ENCODE measurements around the gene MEMO1. TPM values are rescaled to one million over a fixed set of nuclear protein-coding genes. Genes with fewer than 3 reads are reported as not detected.

The MEMO1 gene
- total RNA-seq, 2 donors from 2014 or later: 25.3 to 27.2 TPM

GRCh38 chr2:31896293-31896692, 114.5 kb downstream of the MEMO1 start:
- DNase-seq (ENCODE audit: low spot score) (no peak), ATAC-seq (ENCODE audit: insufficient number of reproducible peaks, low FRiP score, low read depth) (no peak)
- H3K4me1 ChIP-seq (ENCODE audit: control insufficient read depth in 1 of 2, low read depth in 2 of 2): no peaks in the 10 kb centered on the region
- H3K27ac ChIP-seq: no peak overlapping the region
- TF ChIP-seq CTCF (IDR thresholded peaks at IDR 0.05): no peak
- peaks cover 7% of the 10 kb centered on the region for H3K36me3 ChIP-seq
- peaks cover 2% of the 10 kb centered on the region for H3K9me3 ChIP-seq
- H3K4me3 ChIP-seq: no peak overlapping the region
- no peaks in the 10 kb centered on the region for H3K27me3 ChIP-seq (replicated peaks; ENCODE audit: insufficient read depth)

GRCh38 chr2:31894656-31895055, 116.2 kb downstream of the MEMO1 start:
- DNase-seq (ENCODE audit: low spot score): no peak
- Histone ChIP-seq H3K4me3 (no peak overlapping the region), H3K27ac (no peak overlapping the region), H3K36me3 (peaks cover 3% of the 10 kb centered on the region), H3K4me1 (ENCODE audit: control insufficient read depth in 1 of 2, low read depth in 2 of 2) (no peaks in the 10 kb centered on the region), H3K27me3 (replicated peaks; ENCODE audit: insufficient read depth) (no peaks in the 10 kb centered on the region), H3K9me3 (no peaks in the 10 kb centered on the region)
- ATAC-seq (ENCODE audit: insufficient number of reproducible peaks, low FRiP score, low read depth): no peak
- TF ChIP-seq CTCF (IDR thresholded peaks at IDR 0.05): no peak

- ATAC-seq (ENCODE audit: insufficient number of reproducible peaks, low FRiP score, low read depth): no peak
- Histone ChIP-seq H3K27me3 (replicated peaks; ENCODE audit: insufficient read depth) (no peaks in the 10 kb centered on the region), H3K4me1 (ENCODE audit: control insufficient read depth in 1 of 2, low read depth in 2 of 2) (no peaks in the 10 kb centered on the region), H3K36me3 (no peaks in the 10 kb centered on the region), H3K27ac (no peak overlapping the region), H3K4me3 (no peak overlapping the region), H3K9me3 (no peaks in the 10 kb centered on the region)
- no peak for TF ChIP-seq CTCF (IDR thresholded peaks at IDR 0.05)
- DNase-seq (ENCODE audit: low spot score): no peak
These were observed 117.7 kb downstream of the MEMO1 start for GRCh38 chr2:31893094-31893493.

GRCh38 chr2:31889044-31889443, 121.8 kb downstream of the MEMO1 start:
- no peak for ATAC-seq (ENCODE audit: insufficient number of reproducible peaks, low FRiP score, low read depth)
- H3K9me3 ChIP-seq: no peaks in the 10 kb centered on the region
- no peaks in the 10 kb centered on the region for H3K27me3 ChIP-seq (replicated peaks; ENCODE audit: insufficient read depth)
- no peaks in the 10 kb centered on the region for H3K4me1 ChIP-seq (ENCODE audit: control insufficient read depth in 1 of 2, low read depth in 2 of 2)
- no peaks in the 10 kb centered on the region for H3K36me3 ChIP-seq
- H3K4me3 ChIP-seq: no peak overlapping the region
- no peak overlapping the region for H3K27ac ChIP-seq
- DNase-seq (ENCODE audit: low spot score): no peak
- TF ChIP-seq CTCF (IDR thresholded peaks at IDR 0.05): no peak

- H3K27ac ChIP-seq: no peak overlapping the region
- TF ChIP-seq CTCF (IDR thresholded peaks at IDR 0.05): no peak
- H3K9me3 ChIP-seq: no peaks in the 10 kb centered on the region
- no peak overlapping the region for H3K4me3 ChIP-seq
- H3K36me3 ChIP-seq: no peaks in the 10 kb centered on the region
- ATAC-seq (ENCODE audit: insufficient number of reproducible peaks, low FRiP score, low read depth) (no peak), DNase-seq (ENCODE audit: low spot score) (no peak)
- no peaks in the 10 kb centered on the region for H3K4me1 ChIP-seq (ENCODE audit: control insufficient read depth in 1 of 2, low read depth in 2 of 2)
- H3K27me3 ChIP-seq (replicated peaks; ENCODE audit: insufficient read depth): no peaks in the 10 kb centered on the region
These were observed 122.3 kb downstream of the MEMO1 start for GRCh38 chr2:31888550-31888949.

Measured in thoracic aorta (tissue), 2 donors.